Activated CD8-positive, alpha-beta T cell treated with anti-CD3 and anti-CD28 coated beads for 36 hours (primary cell): ENCODE measurements around the gene MDC1. TPM values are rescaled to one million over a fixed set of nuclear protein-coding genes. Genes with fewer than 3 reads are reported as not detected.
A peak's percentile ranks its signal among the peaks of the same experiment; 100 is the strongest.
"Not testable (repeated sequence)": the region's sequence is repeated elsewhere in the genome, so short reads cannot be mapped to it uniquely, and the experiment has no call there.

ENCODE experiments used
- ATAC-seq: fragments of 200-7000 bp; cut with Tn5 transposase; one replicate; pipeline ENCODE4 v1.10.0; 2021; ENCODE audit warnings: mild to moderate bottlenecking, moderate library complexity
- CTCF ChIA-PET: fragments of 350-600 bp; sonication (Branson Sonifier 250); formaldehyde crosslinking; loops from one replicate; lab custom pipeline; 2021; ENCODE audit warnings: antibody characterized with exemption; lab: Charles Lee
- POLR2A ChIA-PET: fragments of 350-600 bp; sonication (Branson Sonifier 250); formaldehyde crosslinking; loops from one replicate; lab custom pipeline; 2021; ENCODE audit warnings: antibody characterized with exemption; lab: Charles Lee
- DNase-seq: peaks from one replicate; pipeline ENCODE4 v3.0.0-alpha.2; 2020
- H3K27ac Mint-ChIP-seq: one replicate; pipeline ENCODE4 v1.8.0; 2021; ENCODE audit warnings: mild to moderate bottlenecking, mixed read lengths
- H3K27me3 Mint-ChIP-seq: one replicate; pipeline ENCODE4 v1.8.0; 2021; ENCODE audit warnings: mixed read lengths
- H3K36me3 Mint-ChIP-seq: one replicate; pipeline ENCODE4 v1.8.0; 2021; ENCODE audit warnings: low read depth, mixed read lengths
- H3K4me1 Mint-ChIP-seq: one replicate; pipeline ENCODE4 v1.8.0; 2021; ENCODE audit warnings: low read depth, mixed read lengths
- H3K4me3 Mint-ChIP-seq: one replicate; pipeline ENCODE4 v1.8.0; 2021; ENCODE audit warnings: mild to moderate bottlenecking, moderate library complexity, mixed read lengths
- H3K9me3 Mint-ChIP-seq: one replicate; pipeline ENCODE4 v1.8.0; 2021; ENCODE audit warnings: mixed read lengths
- intact Hi-C: fragments of 100-400 bp; cut with micrococcal nuclease; formaldehyde crosslinking; loops from one replicate; pipeline ENCODE4 v1.10.0; 2022
- total RNA-seq, 2 experiments: library from RNA; stranded (reverse); gene quantifications; one replicate each; pipeline ENCODE4 v1.2.3, GENCODE V29; 2021
- TF ChIP-seq, protein P1 (sequence below): fragments of 200-600 bp; IDR thresholded peaks from one replicate; pipeline ENCODE4 v1.8.0; 2022; ENCODE audit warnings: antibody characterized with exemption, mild to moderate bottlenecking

Gene MDC1
- total RNA-seq, result 10 to 100 TPM; 80.4 to 90.7 TPM

GRCh38 chr6:30717129-30717844 is at the start of gene MDC1:
Gene MDC1 (minus strand): TSS chr6:30717281. CDS start chr6:30715175, 2,106 bp downstream.
- CTCF ChIA-PET, result interaction anchor here (0.8 to 25.8 kb wide), 6 partner anchors 14 to 370 kb away, joined by 3 to 704 read pairs (median 5); partner anchors contain the start of gene DHX16
- intact Hi-C loops, result loop anchor here (1.0 kb wide), 1 partner anchor 35 kb away; no protein-coding TSS in a partner anchor
- Mint-ChIP-seq H3K27ac (peak within 1 kb of the TSS; percentile 99), H3K27me3 (no peaks in the 10 kb centered on the region), H3K36me3 (peaks cover 66% of the 10 kb centered on the region), H3K4me1 (peaks cover 37% of the 10 kb centered on the region), H3K4me3 (peak within 1 kb of the TSS; percentile 80), H3K9me3 (no peaks in the 10 kb centered on the region)
- peak; percentile 78 for ATAC-seq
- peak; percentile 100 for DNase-seq
- TF ChIP-seq, protein P1, sequence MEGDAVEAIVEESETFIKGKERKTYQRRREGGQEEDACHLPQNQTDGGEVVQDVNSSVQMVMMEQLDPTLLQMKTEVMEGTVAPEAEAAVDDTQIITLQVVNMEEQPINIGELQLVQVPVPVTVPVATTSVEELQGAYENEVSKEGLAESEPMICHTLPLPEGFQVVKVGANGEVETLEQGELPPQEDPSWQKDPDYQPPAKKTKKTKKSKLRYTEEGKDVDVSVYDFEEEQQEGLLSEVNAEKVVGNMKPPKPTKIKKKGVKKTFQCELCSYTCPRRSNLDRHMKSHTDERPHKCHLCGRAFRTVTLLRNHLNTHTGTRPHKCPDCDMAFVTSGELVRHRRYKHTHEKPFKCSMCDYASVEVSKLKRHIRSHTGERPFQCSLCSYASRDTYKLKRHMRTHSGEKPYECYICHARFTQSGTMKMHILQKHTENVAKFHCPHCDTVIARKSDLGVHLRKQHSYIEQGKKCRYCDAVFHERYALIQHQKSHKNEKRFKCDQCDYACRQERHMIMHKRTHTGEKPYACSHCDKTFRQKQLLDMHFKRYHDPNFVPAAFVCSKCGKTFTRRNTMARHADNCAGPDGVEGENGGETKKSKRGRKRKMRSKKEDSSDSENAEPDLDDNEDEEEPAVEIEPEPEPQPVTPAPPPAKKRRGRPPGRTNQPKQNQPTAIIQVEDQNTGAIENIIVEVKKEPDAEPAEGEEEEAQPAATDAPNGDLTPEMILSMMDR, result no peak
- POLR2A ChIA-PET, result interaction anchor here (0.7 to 22.1 kb wide), 9 partner anchors 9 to 147 kb away, joined by 3 to 500 read pairs (median 6); partner anchors contain the start of genes DHX16, MRPS18B, NRM and PPP1R10

- TF ChIP-seq, protein P1, result no peak
- peak overlapping the region; percentile 13 for H3K4me3 Mint-ChIP-seq
- CTCF ChIA-PET, result interaction anchor here (0.7 to 1.6 kb wide), 10 partner anchors 10 to 312 kb away, joined by 3 to 4 read pairs (median 3); no protein-coding TSS in a partner anchor
- ATAC-seq (no peak), DNase-seq (no peak)
- intact Hi-C loops, result loop anchor here (1.0 kb wide), 1 partner anchor 22 kb away; no protein-coding TSS in a partner anchor
- POLR2A ChIA-PET, result interaction anchor here (0.8 to 11.6 kb wide), 10 partner anchors 19 to 116 kb away, joined by 3 to 198 read pairs (median 4); partner anchors contain the start of genes FLOT1 and IER3
- H3K4me1 Mint-ChIP-seq, result peaks cover 77% of the 10 kb centered on the region
- peaks cover 11% of the 10 kb centered on the region for H3K36me3 Mint-ChIP-seq
- no peaks in the 10 kb centered on the region for H3K27me3 Mint-ChIP-seq
- H3K9me3 Mint-ChIP-seq, result peaks cover 3% of the 10 kb centered on the region
- H3K27ac Mint-ChIP-seq, result peak overlapping the region; percentile 99
Observed at GRCh38 chr6:30766461-30767157, 49.5 kb upstream of the MDC1 start.

DNA sequence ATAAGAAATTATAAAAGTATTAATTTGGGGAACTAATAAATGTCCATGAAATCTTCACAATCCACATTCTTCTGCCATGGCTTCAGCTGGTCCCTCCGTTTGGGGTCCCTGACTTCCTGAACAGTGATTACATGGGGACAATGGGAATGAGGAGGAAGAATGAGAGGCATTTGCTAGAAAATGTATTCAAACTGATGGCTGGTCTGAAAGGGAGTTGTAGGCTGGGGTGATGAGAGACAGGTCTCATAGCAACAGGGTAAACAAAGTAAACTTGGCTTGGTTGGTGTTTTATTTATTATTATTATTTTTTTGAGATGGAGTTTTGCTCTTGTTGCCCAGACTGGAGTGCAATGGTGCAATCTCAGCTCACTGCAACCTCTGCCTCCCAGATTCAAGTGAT is 48.4 kb upstream of the MDC1 start:
- ChIA-PET POLR2A (interaction anchor here (0.8 to 11.6 kb wide), 6 partner anchors 18 to 64 kb away, joined by 3 to 198 read pairs (median 6); partner anchors contain the start of genes FLOT1 and IER3), CTCF (interaction anchor here (0.9 to 1.6 kb wide), 6 partner anchors 9 to 64 kb away, joined by 3 to 6 read pairs (median 4); no protein-coding TSS in a partner anchor)
- H3K27me3 Mint-ChIP-seq, H3K4me3 Mint-ChIP-seq, DNase-seq, H3K9me3 Mint-ChIP-seq, intact Hi-C loops, ATAC-seq: not testable (repeated sequence)
- Mint-ChIP-seq H3K4me1 (peaks cover 77% of the 10 kb centered on the region), H3K27ac (peak overlapping the region; percentile 52), H3K36me3 (peaks cover 11% of the 10 kb centered on the region)

DNA sequence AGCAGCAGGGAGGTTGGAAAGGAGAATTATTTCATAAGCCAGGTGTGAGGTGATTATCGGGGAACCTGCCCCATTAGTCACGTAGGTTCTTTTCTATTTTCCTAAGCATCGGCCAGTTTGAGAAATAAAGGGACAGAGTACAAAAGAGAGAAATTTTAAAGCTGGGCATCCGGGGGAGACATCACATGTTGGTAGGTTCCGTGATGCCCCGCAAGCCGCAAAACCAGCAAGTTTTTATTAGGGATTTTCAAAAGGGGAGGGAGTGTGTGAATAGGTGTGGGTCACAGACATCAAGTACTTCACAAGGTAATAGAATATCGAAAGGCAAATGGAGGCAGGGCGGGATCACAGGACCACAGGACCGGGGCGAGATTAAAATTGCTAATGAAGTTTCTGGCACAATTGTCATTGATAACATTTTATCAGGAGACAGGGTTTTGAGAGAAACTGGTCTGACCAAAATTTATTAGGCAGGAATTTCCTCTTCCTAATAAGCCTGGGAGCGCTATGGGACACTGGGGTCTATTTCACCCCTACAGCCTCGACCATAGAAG is 47.5 kb upstream of the MDC1 start:
- H3K36me3 Mint-ChIP-seq, result peaks cover 11% of the 10 kb centered on the region
- H3K9me3 Mint-ChIP-seq, DNase-seq, H3K27me3 Mint-ChIP-seq, intact Hi-C loops, ATAC-seq: not testable (repeated sequence)
- peak overlapping the region; percentile 15 for H3K4me3 Mint-ChIP-seq
- peak overlapping the region; percentile 85 for H3K27ac Mint-ChIP-seq
- H3K4me1 Mint-ChIP-seq, result peaks cover 72% of the 10 kb centered on the region
- CTCF ChIA-PET, result interaction anchor here (1.3 to 2.5 kb wide), 3 partner anchors 33 to 63 kb away, joined by 6 to 8 read pairs (median 7); no protein-coding TSS in a partner anchor
- POLR2A ChIA-PET, result interaction anchor here (1.1 to 11.6 kb wide), 5 partner anchors 9 to 55 kb away, joined by 3 to 198 read pairs (median 6); partner anchors contain the start of genes FLOT1 and IER3

DNA sequence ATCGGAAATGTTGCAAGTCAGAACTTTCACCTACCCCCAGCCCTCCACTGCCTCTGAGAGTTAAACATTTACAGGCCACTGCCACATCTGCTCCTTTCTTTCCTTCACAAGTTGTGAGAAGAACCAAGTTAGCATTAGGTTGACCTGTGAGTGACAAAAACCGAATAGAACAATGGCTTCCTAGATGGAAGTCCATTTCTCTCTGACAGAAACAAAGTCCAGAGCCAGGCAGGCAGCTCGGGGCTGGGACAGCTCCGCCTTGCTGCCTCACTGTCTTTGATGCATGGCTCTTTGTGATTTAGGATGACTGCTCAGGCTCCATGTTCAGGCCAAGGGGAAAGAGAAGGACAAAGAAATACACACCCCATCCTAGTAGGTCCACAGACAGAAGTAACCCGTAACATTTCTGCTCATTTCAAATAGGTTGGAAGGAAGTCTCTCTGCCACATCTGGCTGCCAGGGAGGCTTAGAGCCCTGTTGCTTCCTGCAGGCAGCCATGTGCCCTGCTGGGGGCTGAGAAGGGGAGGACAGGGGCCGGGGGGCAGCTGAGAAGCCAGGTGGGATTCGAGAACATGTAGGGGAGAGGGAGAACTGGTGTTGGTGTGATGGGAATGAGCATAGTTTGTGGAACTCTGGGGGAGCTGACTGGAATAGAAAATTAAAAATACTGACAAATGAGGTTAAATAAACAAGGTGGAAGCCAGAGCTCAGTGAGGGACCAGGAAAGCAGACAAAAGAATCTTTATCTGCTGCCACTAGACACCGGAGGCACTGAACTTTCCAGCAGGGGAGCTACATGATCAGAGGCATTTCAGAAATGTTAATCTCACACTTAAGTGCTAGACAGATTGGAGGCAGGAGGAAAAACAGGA is 46.8 kb upstream of the MDC1 start:
- intact Hi-C loops, result no loop called here
- CTCF ChIA-PET, result interaction anchor here (1.2 to 2.5 kb wide), 5 partner anchors 24 to 64 kb away, joined by 3 to 8 read pairs (median 6); no protein-coding TSS in a partner anchor
- H3K4me1 Mint-ChIP-seq, result peaks cover 68% of the 10 kb centered on the region

More for the DNA sequence above, 46.8 kb upstream of the MDC1 start:
- Mint-ChIP-seq H3K4me3 (peak overlapping the region; percentile 15), H3K9me3 (peaks cover 4% of the 10 kb centered on the region), H3K27me3 (no peaks in the 10 kb centered on the region), H3K27ac (peak overlapping the region; percentile 85), H3K36me3 (peaks cover 11% of the 10 kb centered on the region)
- no peak for ATAC-seq
- no peak for DNase-seq
- TF ChIP-seq, protein P1, result no peak
- POLR2A ChIA-PET, result interaction anchor here (0.9 to 11.6 kb wide), 6 partner anchors 10 to 56 kb away, joined by 3 to 198 read pairs (median 6); partner anchors contain the start of genes FLOT1 and IER3
